HG03139 (cell line): ENCODE measurements around the gene TMCC3.
"Not testable (repeated sequence)": the region's sequence is repeated elsewhere in the genome, so short reads cannot be mapped to it uniquely, and the experiment has no call there.

ENCODE experiments used
- ATAC-seq: cut with Tn5 transposase; IDR thresholded peaks from one replicate; pipeline ENCODE4 v1.9.1; 2021; ENCODE audit not compliant: unreplicated experiment

TMCC3 gene

DNA sequence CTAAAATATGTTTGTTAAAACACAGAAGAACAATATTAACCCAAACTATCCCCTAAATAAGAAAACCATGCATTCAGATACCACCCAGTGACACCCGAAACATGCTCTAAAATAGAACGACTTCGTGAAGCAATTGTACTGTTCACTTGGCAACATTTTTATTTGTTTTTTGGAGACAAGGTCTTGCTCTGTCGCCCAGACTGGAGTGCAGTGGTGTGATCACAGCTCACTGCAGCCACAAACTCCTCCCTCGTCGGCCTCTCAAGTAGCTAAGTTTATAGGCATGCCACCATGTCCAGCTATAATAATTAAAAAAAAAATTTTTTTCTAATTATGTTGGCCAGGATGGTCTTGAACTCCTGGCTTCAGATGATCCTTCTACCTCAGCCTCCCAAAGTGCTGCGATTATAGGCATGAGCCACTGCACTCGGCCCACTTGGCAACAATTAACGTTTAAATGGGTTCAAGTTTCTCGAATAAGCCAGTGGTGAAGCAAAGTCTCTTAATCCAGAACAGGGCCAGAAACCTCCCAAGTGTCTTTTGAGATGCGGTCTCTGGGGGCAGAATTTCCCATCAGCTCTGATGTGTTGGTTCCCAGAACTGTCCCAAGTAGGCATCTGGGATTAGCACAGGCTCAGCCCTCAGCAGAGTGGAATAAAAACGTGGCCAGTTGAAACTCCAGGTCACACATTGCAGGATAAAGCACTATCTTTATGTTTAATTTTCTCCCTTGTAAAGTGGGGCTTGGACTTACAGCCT, 74.5 kb downstream of the TMCC3 start:
- no peak for ATAC-seq

DNA sequence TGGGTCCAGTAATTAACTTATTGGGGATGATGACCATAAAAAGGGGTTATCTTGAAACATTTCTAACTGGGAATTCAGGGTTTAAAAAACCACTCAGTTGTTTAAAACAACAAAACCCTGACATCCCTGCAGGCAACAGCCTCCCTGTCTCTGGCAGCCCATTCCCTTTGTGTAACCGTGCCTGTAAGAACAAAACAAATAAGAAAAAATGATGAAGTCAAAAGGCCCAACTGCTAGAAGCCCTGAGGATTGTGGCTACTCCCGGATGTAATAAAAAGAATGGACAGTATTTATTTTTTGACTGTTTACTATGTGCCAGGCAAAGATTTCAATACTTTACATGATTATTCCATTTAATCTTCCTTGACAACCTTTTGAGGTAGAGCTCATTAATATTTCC, 75.3 kb downstream of the TMCC3 start:
- no peak for ATAC-seq

DNA sequence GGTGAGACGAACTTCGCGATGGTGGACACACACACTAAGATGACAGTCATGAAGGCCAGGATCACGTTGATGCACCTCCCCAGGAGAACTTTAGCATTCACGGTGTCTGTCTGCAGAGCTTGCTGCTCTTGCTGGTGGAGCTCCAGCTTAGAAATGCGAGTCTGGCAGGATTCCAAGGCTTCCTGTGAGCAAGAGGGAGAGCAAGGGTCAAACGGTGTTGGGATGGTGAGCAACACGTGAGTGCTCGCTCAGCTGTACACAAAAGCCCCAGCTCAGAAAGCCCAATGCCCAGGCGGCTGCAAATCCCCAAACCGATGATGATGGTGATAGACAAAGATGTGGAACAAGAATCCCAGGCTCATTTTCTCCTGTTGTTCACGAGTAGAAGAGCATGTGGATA, 78.8 kb downstream of the TMCC3 start:
- no peak for ATAC-seq

DNA sequence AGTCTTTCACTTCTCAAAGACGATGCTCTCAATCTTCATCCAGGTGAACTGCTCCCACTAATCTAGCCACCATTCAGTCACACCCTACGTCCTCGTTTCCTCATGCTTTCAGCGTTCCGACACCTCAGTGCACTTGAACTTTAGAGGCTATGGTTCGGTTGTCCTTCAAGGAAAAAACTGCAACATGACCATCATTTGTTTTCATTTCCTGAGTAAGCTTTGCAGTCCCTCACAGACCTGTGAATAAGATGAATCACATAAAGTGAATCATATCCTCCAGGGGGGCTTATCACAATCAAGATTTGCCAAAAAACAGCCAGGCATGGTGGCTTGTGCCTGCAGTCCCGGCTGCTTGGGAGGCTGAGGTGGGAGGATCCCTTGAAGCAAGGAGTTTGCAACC, 80.2 kb downstream of the TMCC3 start:
- no peak for ATAC-seq

- ATAC-seq, result no peak
Observed at GRCh38 chr12:94567761-94568160, 82.6 kb downstream of the TMCC3 start.

GRCh38 chr12:94566345-94566744, 84.0 kb downstream of the TMCC3 start:
- no peak for ATAC-seq

DNA sequence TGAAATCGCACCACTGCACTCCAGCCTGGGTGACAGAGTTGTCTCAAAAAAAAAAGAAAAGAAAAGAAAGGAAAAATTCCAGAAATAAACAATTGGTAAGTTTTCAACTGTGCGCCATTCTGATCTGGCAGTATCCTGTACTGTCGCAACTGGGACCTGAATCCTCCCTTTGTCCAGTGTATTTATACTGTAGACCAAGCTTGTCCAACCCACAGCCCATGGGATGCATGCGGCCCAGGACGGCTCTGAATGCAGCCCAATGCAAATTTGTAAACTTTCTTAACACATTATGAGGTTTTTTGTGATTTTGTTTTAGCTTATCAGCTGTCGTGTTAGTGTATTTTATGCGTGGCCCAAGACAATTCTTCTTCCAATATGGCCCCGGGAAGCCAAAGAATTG, 84.7 kb downstream of the TMCC3 start:
- ATAC-seq, result no peak

DNA sequence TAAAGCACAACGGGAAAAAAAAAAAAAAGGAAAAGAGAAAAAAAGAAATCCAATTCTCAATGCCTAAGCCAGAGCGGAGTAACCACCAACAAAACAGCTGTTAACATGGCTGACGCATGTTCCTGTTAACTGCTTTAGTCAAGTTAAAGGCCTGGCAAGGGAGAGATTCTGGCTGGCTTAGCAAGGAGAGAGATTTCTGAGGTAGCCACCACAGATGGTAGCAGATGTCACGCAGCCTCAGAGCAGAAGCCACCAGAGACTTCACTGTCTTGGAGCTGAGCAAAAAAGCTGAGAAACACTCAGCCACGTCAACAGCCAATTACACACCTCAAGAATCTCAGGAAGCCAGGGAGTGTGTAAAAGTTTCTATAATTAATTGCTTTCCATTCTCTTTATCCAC, 87.1 kb downstream of the TMCC3 start:
- ATAC-seq, result no peak

DNA sequence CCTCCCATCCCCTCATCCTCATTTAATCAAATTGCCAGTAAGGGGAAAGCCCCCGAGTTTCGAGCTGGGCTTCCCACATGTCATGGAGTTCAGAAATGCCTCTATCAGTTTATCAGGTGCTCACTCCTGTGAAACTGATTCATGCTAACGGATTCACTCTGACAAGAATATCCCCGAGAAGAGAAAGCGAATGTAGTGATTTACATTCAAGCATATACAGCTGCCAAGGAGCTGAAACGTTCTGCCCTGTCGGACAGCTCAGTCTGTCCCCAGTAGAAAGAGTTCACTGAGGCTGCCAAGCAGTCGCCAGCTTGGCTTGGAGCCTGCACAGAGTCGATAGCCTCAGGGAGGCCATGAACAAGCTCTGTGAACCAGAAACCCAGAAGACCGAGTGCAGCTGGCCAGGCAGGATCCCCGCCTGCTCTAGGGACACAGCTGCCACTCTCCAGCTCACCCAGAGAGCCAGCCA, 88.4 kb downstream of the TMCC3 start:
- ATAC-seq, result peak; percentile 69

DNA sequence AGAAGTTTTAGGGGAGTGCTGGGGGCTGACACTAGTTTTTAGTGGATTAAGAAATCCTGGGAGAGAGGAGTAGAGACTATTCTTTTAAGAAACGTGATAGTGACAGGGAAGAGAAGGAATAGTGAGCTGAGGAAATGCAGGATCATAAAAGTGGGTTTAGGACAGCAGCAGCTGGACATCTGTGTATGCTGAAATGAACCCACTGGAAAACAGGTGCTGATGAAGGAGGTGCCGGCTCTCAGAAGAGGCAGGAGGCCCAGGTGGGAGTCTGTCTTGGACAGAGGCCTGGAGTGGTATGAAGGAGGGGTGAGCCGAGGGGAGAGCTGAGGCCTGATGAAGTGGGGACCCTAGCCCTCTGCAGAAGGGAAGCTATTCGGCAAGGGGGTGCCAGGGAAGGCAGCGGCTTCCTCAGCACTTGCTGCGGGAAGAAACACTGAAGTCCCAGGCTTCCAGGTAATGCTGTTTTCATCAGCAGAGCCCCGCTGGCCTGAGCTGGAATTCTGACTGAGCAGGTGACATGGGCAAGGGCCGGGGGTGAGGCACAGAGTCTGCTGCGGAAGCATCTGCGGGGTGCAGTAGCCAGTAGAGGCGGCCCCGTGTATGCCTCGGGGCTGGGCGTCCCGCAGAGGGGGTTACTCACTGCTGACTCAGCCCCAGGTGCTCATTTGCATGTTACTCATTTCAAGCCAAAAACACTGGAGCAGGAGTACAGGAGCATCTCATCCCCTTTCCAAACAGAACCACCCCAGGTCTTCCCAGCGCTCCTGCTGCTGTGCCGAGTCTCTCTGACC, 89.7 kb downstream of the TMCC3 start:
- ATAC-seq, result peak; percentile 60

DNA sequence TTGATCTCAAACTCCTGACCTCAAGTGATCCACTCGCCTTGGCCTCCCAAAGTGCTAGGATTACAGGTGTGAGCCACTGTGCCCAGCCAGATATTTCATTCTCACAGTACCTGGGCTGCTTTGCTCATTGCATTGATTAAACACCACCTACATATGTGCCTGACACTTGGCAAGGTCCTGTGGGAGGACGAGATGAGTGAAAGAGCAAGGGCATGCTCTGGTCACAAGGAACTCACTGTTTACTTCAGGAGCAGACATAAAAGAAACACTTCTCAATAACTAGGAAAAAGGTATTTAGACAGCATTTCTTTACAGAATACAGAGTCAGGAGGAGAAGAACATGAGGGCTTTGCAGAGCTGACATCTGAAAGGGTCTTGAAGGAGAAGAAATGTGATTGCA, 91.7 kb downstream of the TMCC3 start:
- no peak for ATAC-seq

GRCh38 chr12:94557746-94558295, 92.5 kb downstream of the TMCC3 start:
- no peak for ATAC-seq

GRCh38 chr12:94555687-94556086, 94.7 kb downstream of the TMCC3 start:
- no peak for ATAC-seq

GRCh38 chr12:94553875-94554274, 96.5 kb downstream of the TMCC3 start:
- ATAC-seq, result no peak

DNA sequence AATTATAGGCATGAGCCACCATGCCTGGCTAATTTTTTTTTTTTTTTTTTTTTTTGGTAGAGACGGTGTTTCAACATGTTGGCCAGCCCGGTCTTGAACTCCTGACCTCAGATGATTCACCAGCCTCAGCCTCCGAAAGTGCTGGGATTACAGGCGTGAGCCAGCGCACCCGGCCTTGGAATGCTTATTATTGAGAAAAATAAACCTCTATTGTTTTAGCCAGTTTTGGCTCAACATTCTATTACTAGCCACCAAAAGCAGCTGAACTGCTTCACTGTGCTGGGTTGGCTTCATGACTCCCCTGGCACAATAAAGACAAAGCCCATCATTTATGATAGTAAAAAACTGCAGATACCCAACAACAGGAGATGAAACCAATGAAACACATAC, 97.2 kb downstream of the TMCC3 start:
- no peak for ATAC-seq

DNA sequence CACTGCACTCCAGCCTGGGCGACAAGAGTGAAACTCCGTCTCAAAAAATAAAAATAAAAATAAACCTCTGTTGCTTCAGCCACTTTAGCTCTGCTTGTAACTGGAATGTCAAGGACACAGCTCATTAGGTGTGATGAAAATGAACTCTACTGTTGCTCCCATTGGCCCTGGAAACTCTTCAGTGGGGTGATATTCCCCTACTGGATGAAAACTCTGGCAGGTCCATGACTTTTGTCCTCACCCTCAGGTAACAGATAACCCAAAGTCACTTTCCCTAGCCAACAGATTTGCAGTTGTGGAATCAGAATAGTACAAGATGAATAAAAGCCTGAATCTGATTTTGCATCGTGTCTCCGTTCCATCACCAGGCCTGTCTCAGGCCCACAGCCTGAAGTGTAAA, 98.5 kb downstream of the TMCC3 start:
- ATAC-seq, result no peak

DNA sequence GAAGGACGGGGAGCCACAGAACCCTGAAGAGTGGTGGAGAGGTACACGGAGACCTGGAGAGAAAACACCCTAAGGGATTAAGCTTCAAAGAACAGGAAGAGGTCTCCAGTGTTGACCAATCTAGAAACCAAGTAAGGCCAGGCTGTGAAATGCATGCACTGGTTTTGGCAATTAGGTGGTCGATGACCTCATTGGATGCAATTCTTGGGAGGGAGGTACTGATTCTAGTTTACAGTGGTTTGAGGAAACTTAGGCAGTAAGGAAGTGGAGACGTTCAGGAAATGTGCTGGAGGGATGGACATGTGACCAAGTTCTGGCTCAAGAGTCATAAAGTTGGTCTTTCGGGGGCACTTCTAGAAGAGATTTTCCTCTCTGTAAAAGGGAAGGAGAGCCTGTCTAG, 99.4 kb downstream of the TMCC3 start:
- no peak for ATAC-seq

GRCh38 chr12:94548833-94549232, 101.5 kb downstream of the TMCC3 start:
- not testable (repeated sequence) for ATAC-seq

- peak; percentile 71 for ATAC-seq
Observed at GRCh38 chr12:94545935-94546771, 104.2 kb downstream of the TMCC3 start.

GRCh38 chr12:94544355-94544754, 106.0 kb downstream of the TMCC3 start:
- no peak for ATAC-seq

- ATAC-seq, result no peak
Observed at GRCh38 chr12:94538318-94538717, 112.0 kb downstream of the TMCC3 start.
